ENCODE results near the gene CFAP157. TPM values are rescaled to one million over a fixed set of nuclear protein-coding genes. Genes with fewer than 3 reads are reported as not detected.

Gene CFAP157
- polyA plus RNA-seq, 3 donors, result 4.0 to 9.8 (median 5.2) TPM

GRCh38 chr9:127686461-127687393 lies 20.1 kb upstream of the CFAP157 start:
- DNase-seq (ENCODE audit: extremely low read depth in 1 of 11, low read depth in 9 of 11, low spot score in 4 of 11), result no peak

GRCh38 chr9:127689329-127690000 lies 17.3 kb upstream of the CFAP157 start:
- DNase-seq (ENCODE audit: extremely low read depth in 1 of 11, low read depth in 9 of 11, low spot score in 4 of 11), result no peak

GRCh38 chr9:127690735-127691134 lies 16.1 kb upstream of the CFAP157 start:
- DNase-seq (ENCODE audit: extremely low read depth in 1 of 11, low read depth in 9 of 11, low spot score in 4 of 11), result no peak

GRCh38 chr9:127692071-127692470 lies 14.7 kb upstream of the CFAP157 start:
- no peak for DNase-seq (ENCODE audit: extremely low read depth in 1 of 11, low read depth in 9 of 11, low spot score in 4 of 11)

- DNase-seq (ENCODE audit: extremely low read depth in 1 of 11, low read depth in 9 of 11, low spot score in 4 of 11), result no peak
These were observed 13.6 kb upstream of the CFAP157 start for GRCh38 chr9:127693143-127693542.

- no peak for DNase-seq (ENCODE audit: extremely low read depth in 1 of 11, low read depth in 9 of 11, low spot score in 4 of 11)
These were observed 13.1 kb upstream of the CFAP157 start for GRCh38 chr9:127693697-127694096.

GRCh38 chr9:127694890-127695720 lies 11.7 kb upstream of the CFAP157 start:
- no peak for DNase-seq (ENCODE audit: extremely low read depth in 1 of 11, low read depth in 9 of 11, low spot score in 4 of 11)

- DNase-seq (ENCODE audit: extremely low read depth in 1 of 11, low read depth in 9 of 11, low spot score in 4 of 11), result no peak
These were observed 9.2 kb upstream of the CFAP157 start for GRCh38 chr9:127697575-127697974.

GRCh38 chr9:127698386-127698785 lies 8.4 kb upstream of the CFAP157 start:
- no peak for DNase-seq (ENCODE audit: extremely low read depth in 1 of 11, low read depth in 9 of 11, low spot score in 4 of 11)

- DNase-seq (ENCODE audit: extremely low read depth in 1 of 11, low read depth in 9 of 11, low spot score in 4 of 11), result peak; percentile 85 to 94 (median 93)
These were observed 7.7 kb upstream of the CFAP157 start for GRCh38 chr9:127698985-127699670.

GRCh38 chr9:127700140-127700539 lies 6.6 kb upstream of the CFAP157 start:
- no peak for DNase-seq (ENCODE audit: extremely low read depth in 1 of 11, low read depth in 9 of 11, low spot score in 4 of 11)

- DNase-seq (ENCODE audit: extremely low read depth in 1 of 11, low read depth in 9 of 11, low spot score in 4 of 11), result no peak
These were observed 6.1 kb upstream of the CFAP157 start for GRCh38 chr9:127700594-127701255.

GRCh38 chr9:127703289-127703946 lies 3.4 kb upstream of the CFAP157 start:
- DNase-seq (ENCODE audit: extremely low read depth in 1 of 11, low read depth in 9 of 11, low spot score in 4 of 11), result no peak

- DNase-seq (ENCODE audit: extremely low read depth in 1 of 11, low read depth in 9 of 11, low spot score in 4 of 11), result no peak
These were observed 1.0 kb upstream of the CFAP157 start for GRCh38 chr9:127705577-127706379.

- DNase-seq (ENCODE audit: extremely low read depth in 1 of 11, low read depth in 9 of 11, low spot score in 4 of 11), result no peak
These were observed 978 bp downstream of the CFAP157 start for GRCh38 chr9:127707766-127708165.

- no peak for DNase-seq (ENCODE audit: extremely low read depth in 1 of 11, low read depth in 9 of 11, low spot score in 4 of 11)
These were observed 2.3 kb downstream of the CFAP157 start for GRCh38 chr9:127708952-127709587.
